NT2/D1 (cell line): Measurements from ENCODE around the gene NCCRP1.

Experiments used
- DNase-seq: peaks from one replicate; pipeline ENCODE4 v3.0.0-alpha.2; 2011; ENCODE audit warnings: low read depth, low spot score
- H3K27me3 ChIP-seq: 2 replicates; pipeline ENCODE4 v1.6.0; 2011; ENCODE audit warnings: mild to moderate bottlenecking; ENCODE audit not compliant: insufficient read length, insufficient read depth
- H3K36me3 ChIP-seq: 2 replicates; pipeline ENCODE4 v1.6.1; 2011; ENCODE audit warnings: mild to moderate bottlenecking, low read length, mixed read lengths; ENCODE audit not compliant: insufficient read depth, insufficient read length
- H3K4me1 ChIP-seq: 2 replicates; pipeline ENCODE4 v1.5.1; 2011; ENCODE audit not compliant: insufficient read depth, insufficient read length
- H3K4me3 ChIP-seq: 2 replicates; pipeline ENCODE4 v1.5.1; 2011; ENCODE audit warnings: low read depth; ENCODE audit not compliant: insufficient read length
- H3K9ac ChIP-seq: 2 replicates; pipeline ENCODE4 v1.6.0; 2011; ENCODE audit warnings: low read depth; ENCODE audit not compliant: insufficient read length
- H3K9me3 ChIP-seq: 2 replicates; pipeline ENCODE4 v1.5.1; 2011; ENCODE audit warnings: mild to moderate bottlenecking, low read length; ENCODE audit not compliant: insufficient read depth
- SUZ12 ChIP-seq: IDR thresholded peaks from 2 replicates; pipeline ENCODE4 v1.6.1; 2011; ENCODE audit not compliant: insufficient read length, insufficient read depth; ENCODE audit errors: extremely low read depth
- YY1 ChIP-seq: IDR thresholded peaks from 2 replicates; pipeline ENCODE4 v1.6.1; 2011; ENCODE audit not compliant: insufficient read length, insufficient read depth
- ZNF274 ChIP-seq: IDR thresholded peaks from 2 replicates; pipeline ENCODE4 v1.6.1; 2011; ENCODE audit warnings: mild to moderate bottlenecking, low read depth, low read length

NCCRP1 gene

GRCh38 chr19:39195755-39196154 is 1.0 kb upstream of the NCCRP1 start:
- TF ChIP-seq SUZ12 (no peak), ZNF274 (no peak), YY1 (no peak)
- Histone ChIP-seq H3K4me3 (no peak overlapping the region), H3K4me1 (peaks cover 1% of the 10 kb centered on the region), H3K36me3 (no peaks in the 10 kb centered on the region), H3K9ac (no peak overlapping the region), H3K9me3 (no peaks in the 10 kb centered on the region), H3K27me3 (peaks cover 42% of the 10 kb centered on the region)
- DNase-seq: no peak

DNA sequence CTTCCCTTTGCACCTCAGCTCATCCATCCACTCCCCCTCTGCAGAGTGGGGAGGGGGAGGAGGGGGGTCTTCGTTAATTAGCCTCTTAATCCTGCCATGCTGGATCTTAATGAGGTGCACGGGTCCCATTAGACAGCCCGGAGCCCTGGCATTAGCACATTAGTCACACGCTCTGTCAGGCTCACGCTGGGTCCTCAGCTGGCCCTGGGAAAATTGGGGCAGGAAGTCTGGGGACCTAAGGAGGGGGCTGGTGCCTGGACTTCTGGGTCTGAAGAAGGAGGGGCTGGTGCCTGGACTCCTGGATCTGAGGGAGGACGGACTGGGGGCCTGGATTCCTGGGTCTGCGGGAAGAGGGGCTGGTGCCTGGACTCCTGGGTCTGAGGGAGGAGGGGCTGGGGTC is 444 bp upstream of the NCCRP1 start:
- no peak for TF ChIP-seq YY1
- no peak for TF ChIP-seq SUZ12
- no peak for TF ChIP-seq ZNF274
- peaks cover 1% of the 10 kb centered on the region for H3K4me1 ChIP-seq
- no peak overlapping the region for H3K4me3 ChIP-seq
- H3K27me3 ChIP-seq: peaks cover 42% of the 10 kb centered on the region
- H3K36me3 ChIP-seq: no peaks in the 10 kb centered on the region
- H3K9ac ChIP-seq: no peak overlapping the region
- no peak for DNase-seq
- H3K9me3 ChIP-seq: no peaks in the 10 kb centered on the region

DNA sequence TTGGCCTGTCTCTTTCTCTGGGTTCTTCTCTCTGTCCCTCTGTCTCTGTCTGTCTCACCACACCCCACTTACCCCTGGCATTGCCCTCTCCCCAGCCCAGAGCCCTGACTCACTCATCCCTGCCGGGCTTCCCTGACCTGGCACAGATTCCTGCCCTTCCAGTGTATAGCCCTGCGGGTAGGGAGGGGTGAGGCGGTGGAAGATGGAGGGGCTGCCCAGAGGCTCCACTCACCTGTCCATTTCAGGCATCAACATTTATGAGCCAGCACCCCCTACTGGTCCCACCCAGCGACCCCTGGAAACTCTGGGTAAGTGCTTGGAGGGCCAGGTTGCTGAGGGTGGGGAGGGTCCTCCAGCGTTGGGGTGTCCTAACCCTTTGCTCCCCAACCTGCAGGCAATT is 1.0 kb downstream of the NCCRP1 start:
- H3K9me3 ChIP-seq: no peaks in the 10 kb centered on the region
- TF ChIP-seq ZNF274: no peak
- no peak for TF ChIP-seq YY1
- TF ChIP-seq SUZ12: no peak
- H3K36me3 ChIP-seq: no peaks in the 10 kb centered on the region
- H3K4me3 ChIP-seq: no peak overlapping the region
- peaks cover 5% of the 10 kb centered on the region for H3K4me1 ChIP-seq
- peaks cover 42% of the 10 kb centered on the region for H3K27me3 ChIP-seq
- no peak overlapping the region for H3K9ac ChIP-seq
- DNase-seq: no peak

- no peak for DNase-seq
- TF ChIP-seq ZNF274 (no peak), SUZ12 (no peak), YY1 (no peak)
- Histone ChIP-seq H3K27me3 (peaks cover 42% of the 10 kb centered on the region), H3K9me3 (no peaks in the 10 kb centered on the region), H3K4me3 (no peak overlapping the region), H3K4me1 (peaks cover 5% of the 10 kb centered on the region), H3K36me3 (no peaks in the 10 kb centered on the region), H3K9ac (no peak overlapping the region)
These were observed 2.3 kb downstream of the NCCRP1 start for GRCh38 chr19:39199025-39199424.

DNA sequence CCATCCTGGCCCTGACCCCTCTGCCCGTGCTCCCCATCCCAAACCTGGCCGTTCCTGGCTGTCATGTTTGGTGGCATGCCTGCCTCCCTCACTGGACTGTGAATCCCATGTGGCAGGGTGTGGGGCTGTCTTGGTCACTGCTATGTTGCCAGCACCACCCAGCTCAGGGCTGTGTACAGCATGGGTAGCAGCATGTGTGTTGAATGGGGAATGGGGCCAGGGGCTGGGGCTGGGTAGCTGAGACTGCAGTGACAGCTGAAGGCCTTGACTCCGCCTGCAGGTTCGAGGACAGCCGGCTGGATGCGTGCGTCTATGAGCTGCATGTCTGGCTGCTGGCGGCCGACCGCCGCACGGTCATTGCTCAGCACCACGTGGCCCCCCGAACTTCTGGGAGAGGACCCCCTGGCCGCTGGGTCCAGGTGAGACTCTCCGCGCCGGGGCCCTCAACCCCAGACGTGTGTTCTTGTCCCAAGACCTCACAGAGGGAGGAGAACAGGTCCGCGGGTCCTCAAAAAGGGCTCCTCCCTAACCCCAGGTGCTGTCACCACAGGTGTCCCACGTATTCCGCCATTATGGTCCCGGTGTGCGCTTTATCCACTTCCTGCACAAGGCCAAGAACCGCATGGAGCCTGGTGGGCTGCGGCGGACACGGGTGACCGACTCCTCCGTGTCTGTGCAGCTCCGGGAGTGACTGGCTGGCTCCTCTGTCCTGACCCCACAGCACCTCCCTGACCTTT is 3.5 kb downstream of the NCCRP1 start:
- H3K4me3 ChIP-seq: no peak overlapping the region
- no peaks in the 10 kb centered on the region for H3K9me3 ChIP-seq
- H3K27me3 ChIP-seq: peaks cover 35% of the 10 kb centered on the region
- H3K9ac ChIP-seq: no peak overlapping the region
- peaks cover 5% of the 10 kb centered on the region for H3K4me1 ChIP-seq
- no peaks in the 10 kb centered on the region for H3K36me3 ChIP-seq
- TF ChIP-seq YY1: no peak
- TF ChIP-seq ZNF274: no peak
- no peak for TF ChIP-seq SUZ12
- no peak for DNase-seq

DNA sequence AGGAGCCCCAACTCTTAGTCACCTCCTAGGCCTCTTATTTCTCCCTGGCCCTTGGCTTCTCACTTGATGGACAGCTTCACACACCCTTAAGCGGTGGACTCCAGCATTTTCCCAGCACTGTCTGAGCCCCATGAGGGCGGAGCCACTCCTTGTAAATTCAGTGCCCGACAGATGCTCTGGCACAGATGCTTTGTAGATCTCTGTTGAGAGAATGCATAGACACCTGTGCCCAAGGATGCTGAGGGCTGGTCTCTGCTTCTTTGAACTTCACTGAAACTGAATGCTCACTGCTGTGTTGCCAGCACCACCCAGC is 4.0 kb downstream of the NCCRP1 start:
- Histone ChIP-seq H3K4me1 (peaks cover 5% of the 10 kb centered on the region), H3K9me3 (no peaks in the 10 kb centered on the region), H3K36me3 (no peaks in the 10 kb centered on the region), H3K27me3 (peaks cover 30% of the 10 kb centered on the region), H3K4me3 (no peak overlapping the region), H3K9ac (no peak overlapping the region)
- DNase-seq: no peak
- TF ChIP-seq SUZ12 (no peak), ZNF274 (no peak)

DNA sequence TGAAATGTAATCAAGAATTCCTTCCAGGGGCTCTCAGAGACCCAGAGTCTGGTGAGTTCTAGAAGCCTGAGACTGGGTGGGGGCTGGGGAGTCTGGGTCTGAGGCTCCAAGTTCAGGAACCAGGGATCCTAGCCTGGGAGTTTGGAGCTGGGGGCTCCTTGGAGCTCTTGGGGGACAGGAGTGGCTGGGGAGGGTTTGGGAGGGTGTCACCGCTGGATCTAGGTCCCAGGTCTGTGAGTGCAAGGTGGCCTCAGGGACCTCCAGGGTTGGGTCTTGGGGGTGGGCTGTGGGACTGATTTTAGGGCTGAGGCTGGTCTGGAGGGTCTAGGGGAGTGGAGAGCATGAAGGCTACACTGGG is 6.2 kb downstream of the NCCRP1 start:
- Histone ChIP-seq H3K27me3 (peaks cover 8% of the 10 kb centered on the region), H3K9ac (no peak overlapping the region), H3K4me1 (peaks cover 5% of the 10 kb centered on the region), H3K4me3 (no peak overlapping the region), H3K36me3 (no peaks in the 10 kb centered on the region), H3K9me3 (no peaks in the 10 kb centered on the region)
- TF ChIP-seq SUZ12 (no peak), ZNF274 (no peak), YY1 (no peak)
- no peak for DNase-seq
